Prostate gland (tissue), 2 donors: ENCODE data around the gene PKLR.

Experiments used
- POLR2A ChIP-seq: fragments of 450-650 bp; IDR thresholded peaks from one replicate; pipeline ENCODE4 v1.6.1; 2016; ENCODE audit warnings: antibody characterized with exemption, mild to moderate bottlenecking
- POLR2AphosphoS5 ChIP-seq: sonication (generic); formaldehyde crosslinking; IDR thresholded peaks from one replicate; pipeline ENCODE4 v1.6.1; 2017; ENCODE audit warnings: antibody characterized with exemption
- TF ChIP-seq, protein P1 (sequence below), 4 experiments: fragments of 200-600 bp in 2 of 4; fragments of 450-650 bp in 2 of 4; sonication (generic) in 2 of 4; IDR thresholded peaks; 1 replicate in 3 of 4; 2 replicates in 1 of 4; pipeline ENCODE4 v1.5.1; 2016 to 2019; ENCODE audit warnings: antibody characterized with exemption in 4 of 4, mild to moderate bottlenecking in 2 of 4, moderate library complexity in 2 of 4

- TF ChIP-seq, protein P1, sequence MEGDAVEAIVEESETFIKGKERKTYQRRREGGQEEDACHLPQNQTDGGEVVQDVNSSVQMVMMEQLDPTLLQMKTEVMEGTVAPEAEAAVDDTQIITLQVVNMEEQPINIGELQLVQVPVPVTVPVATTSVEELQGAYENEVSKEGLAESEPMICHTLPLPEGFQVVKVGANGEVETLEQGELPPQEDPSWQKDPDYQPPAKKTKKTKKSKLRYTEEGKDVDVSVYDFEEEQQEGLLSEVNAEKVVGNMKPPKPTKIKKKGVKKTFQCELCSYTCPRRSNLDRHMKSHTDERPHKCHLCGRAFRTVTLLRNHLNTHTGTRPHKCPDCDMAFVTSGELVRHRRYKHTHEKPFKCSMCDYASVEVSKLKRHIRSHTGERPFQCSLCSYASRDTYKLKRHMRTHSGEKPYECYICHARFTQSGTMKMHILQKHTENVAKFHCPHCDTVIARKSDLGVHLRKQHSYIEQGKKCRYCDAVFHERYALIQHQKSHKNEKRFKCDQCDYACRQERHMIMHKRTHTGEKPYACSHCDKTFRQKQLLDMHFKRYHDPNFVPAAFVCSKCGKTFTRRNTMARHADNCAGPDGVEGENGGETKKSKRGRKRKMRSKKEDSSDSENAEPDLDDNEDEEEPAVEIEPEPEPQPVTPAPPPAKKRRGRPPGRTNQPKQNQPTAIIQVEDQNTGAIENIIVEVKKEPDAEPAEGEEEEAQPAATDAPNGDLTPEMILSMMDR (IDR thresholded peaks at IDR 0.05), result no peak
- TF ChIP-seq POLR2A (no peak), POLR2AphosphoS5 (no peak)
These were observed 15.7 kb upstream of the PKLR start for GRCh38 chr1:155316922-155317321.
